ENCODE measurements around the gene CARMIL1.

Gene CARMIL1

GRCh38 chr6:25332655-25333071 is 53.5 kb downstream of the CARMIL1 start:
- no peak for DNase-seq (ENCODE audit: low read depth in 2 of 3, low spot score in 2 of 3)

- no peak for DNase-seq (ENCODE audit: low read depth in 2 of 3, low spot score in 2 of 3)
These were observed 54.3 kb downstream of the CARMIL1 start for GRCh38 chr6:25333471-25333870.

GRCh38 chr6:25334793-25335192 is 55.6 kb downstream of the CARMIL1 start:
- no peak for DNase-seq (ENCODE audit: low read depth in 2 of 3, low spot score in 2 of 3)

DNA sequence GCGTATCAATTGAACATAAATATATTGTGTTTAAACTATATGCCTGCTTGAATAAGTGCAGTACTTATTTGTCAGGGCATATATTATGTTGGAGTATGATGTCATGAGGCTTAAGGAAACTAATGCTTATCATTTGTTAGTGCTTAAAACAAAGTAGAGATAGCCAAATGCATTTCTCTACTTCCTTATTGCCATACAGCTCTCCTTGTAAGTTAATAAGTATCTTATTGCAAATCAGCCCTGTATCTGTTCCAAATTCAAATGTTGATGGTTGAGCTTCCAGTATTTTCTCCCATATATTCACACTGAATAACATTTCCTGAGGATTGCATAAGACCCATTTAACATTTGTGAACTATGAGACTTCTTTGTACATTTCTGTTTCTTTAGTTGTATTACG is 57.8 kb downstream of the CARMIL1 start:
- DNase-seq (ENCODE audit: low read depth in 2 of 3, low spot score in 2 of 3) = no peak

GRCh38 chr6:25337431-25337830 is 58.3 kb downstream of the CARMIL1 start:
- no peak for DNase-seq (ENCODE audit: low read depth in 2 of 3, low spot score in 2 of 3)

GRCh38 chr6:25340431-25341202 is 61.4 kb downstream of the CARMIL1 start:
- DNase-seq (ENCODE audit: low read depth in 2 of 3, low spot score in 2 of 3) = no peak

DNA sequence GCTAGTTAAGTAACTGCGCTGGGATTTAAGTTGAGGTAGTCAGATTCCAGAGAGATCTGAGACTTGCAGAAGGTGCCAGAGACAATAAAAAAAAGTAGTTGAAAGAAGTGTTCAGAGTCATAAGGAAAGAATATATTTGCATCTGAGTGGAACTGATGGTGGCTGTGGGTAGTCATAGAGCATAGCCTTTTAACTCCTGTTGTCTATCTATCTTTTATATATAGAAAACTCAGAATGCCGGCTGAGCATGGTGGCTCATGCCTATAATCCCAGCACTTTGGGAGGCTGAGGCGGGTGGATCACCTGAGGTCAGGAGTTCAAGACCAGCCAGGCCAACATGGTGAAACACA is 62.0 kb downstream of the CARMIL1 start:
- DNase-seq (ENCODE audit: low read depth in 2 of 3, low spot score in 2 of 3) = no peak

- DNase-seq (ENCODE audit: low read depth in 2 of 3, low spot score in 2 of 3) = no peak
These were observed 62.9 kb downstream of the CARMIL1 start for GRCh38 chr6:25341923-25342619.

DNA sequence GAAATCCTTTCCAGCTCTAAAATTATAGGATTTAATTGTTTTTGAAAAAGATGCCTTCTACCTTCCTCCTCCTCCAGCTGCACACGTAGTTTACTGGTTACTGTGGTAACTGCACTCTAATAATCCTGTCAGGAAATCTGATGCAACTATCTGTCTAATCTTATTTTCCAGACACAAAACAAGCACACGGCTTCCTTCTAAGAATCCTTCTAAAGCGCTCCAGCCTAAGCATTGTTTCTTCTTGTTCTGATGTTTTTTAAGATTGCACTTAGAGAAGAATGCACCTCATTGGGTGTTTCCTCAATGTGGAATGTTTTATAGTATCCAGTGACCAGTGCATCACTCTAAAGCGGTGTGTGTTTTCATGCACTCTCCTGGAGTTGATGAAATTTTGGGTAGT is 63.6 kb downstream of the CARMIL1 start:
- DNase-seq (ENCODE audit: low read depth in 2 of 3, low spot score in 2 of 3) = no peak

DNA sequence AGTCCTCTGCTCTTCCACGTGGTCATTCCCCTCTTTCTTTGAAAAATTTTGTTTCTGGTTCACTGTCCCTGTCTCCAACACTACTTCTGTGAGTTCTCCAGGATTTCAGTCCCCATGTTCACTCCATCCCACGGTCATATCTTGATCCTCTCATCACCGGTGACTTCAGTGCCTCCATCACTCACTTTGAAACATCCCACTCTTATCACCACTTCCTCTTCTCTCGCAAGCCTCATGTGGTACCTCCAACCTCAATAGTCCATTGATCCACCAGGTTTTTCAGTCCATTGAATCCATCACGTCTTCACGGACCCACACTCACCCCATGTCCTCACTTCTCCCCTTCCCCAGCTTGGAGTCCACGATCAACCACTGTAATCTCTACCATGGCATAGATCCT is 64.8 kb downstream of the CARMIL1 start:
- no peak for DNase-seq (ENCODE audit: low read depth in 2 of 3, low spot score in 2 of 3)

DNA sequence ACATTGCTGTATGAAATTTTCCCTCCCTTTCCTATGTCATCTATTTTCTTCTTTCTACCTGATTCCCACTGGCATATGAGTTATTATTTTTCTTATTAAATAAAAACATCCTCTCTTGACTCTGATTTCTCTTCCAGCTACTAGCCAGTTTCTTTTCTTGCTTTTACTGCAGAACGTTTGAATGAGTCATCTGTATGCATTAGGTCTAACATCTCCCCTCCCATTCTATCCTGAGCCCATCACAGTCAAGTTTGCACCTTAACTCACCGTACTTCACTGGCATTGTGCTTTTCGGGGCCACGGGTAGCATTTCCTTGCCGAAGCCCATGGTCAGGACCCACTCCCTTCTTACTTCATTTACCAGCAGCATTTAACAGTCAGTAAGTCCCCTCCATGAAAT is 65.7 kb downstream of the CARMIL1 start:
- DNase-seq (ENCODE audit: low read depth in 2 of 3, low spot score in 2 of 3) = no peak

DNA sequence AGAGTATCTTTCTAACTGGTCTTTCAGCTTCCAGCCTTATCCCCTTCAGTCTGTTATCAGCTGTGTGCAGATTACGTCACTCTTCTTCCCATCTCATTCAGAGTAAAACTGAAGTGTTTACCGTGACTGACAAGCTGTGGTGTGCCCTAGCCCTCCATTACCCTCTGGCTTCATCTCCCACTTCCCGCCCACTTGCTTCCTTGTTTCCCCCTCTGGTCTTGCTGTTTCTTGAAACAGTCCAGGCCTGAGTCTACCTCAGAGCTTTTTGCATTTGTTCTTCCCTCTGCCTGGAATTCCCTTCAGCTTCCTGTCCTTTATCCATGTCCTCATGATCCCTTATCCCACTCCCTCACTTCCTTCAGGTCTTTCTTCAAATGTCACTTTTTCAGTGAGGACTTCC is 66.9 kb downstream of the CARMIL1 start:
- DNase-seq (ENCODE audit: low read depth in 2 of 3, low spot score in 2 of 3) = no peak

DNA sequence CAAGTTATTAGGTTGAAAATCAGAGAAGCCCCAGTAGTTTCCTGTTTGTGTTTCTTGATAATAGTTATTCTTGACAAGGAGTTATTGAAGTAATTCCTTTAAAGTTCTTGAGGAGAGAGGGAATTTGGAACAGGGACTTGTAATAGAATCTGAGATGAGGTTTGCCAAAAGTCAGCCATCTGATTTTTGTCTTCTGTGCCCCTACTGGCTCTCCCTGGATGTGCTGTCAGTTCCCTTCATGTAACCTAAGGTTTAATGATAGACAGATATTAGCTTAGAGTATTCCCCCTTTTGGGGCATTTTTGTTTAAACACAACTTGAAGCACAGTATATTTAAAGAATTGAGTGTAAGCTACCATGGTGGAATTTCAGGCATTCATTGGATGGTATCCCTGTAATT is 71.4 kb downstream of the CARMIL1 start:
- DNase-seq (ENCODE audit: low read depth in 2 of 3, low spot score in 2 of 3) = no peak

GRCh38 chr6:25351485-25351884 is 72.3 kb downstream of the CARMIL1 start:
- no peak for DNase-seq (ENCODE audit: low read depth in 2 of 3, low spot score in 2 of 3)

- no peak for DNase-seq (ENCODE audit: low read depth in 2 of 3, low spot score in 2 of 3)
These were observed 73.1 kb downstream of the CARMIL1 start for GRCh38 chr6:25352285-25352684.

DNA sequence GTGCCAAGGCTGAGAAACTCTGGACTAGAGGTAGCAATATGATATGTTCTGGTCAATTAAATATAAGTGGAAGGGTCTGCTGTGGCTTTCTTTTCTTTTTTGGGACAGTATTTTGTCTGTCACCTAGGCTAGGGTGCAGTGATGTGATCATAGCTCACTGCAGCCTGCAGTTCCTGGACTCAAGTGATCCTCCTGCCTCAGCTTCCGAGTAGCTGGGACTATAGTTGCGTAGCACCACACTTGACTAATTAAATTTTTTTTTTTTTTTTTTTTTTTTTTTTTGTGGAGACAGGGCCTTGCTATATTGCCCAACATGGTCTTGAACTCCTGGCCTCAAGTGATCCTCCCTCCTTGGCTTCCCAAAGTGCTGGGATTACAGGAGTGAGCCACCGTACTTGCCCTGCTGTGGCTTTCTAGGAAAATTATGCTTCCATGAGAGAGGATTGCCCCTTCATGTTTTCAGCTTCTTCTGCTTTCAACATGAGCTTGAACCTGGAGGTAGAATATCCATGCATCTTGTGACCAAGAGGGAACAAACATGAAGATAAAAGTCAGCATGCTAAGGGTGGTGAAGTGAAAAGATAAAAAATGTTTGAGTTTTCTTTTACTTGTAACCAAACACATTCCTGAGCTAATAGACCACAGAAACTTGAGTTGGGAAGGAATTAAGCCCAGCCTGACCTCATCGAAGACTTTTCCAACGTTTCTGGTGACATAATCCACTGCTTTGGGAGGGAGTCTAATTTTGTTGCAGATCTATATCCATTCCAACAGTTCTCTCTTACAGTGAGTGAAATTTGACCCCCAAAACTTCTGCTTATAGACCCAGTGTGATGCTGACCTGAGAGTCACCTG is 75.1 kb downstream of the CARMIL1 start:
- DNase-seq (ENCODE audit: low read depth in 2 of 3, low spot score in 2 of 3) = no peak

DNA sequence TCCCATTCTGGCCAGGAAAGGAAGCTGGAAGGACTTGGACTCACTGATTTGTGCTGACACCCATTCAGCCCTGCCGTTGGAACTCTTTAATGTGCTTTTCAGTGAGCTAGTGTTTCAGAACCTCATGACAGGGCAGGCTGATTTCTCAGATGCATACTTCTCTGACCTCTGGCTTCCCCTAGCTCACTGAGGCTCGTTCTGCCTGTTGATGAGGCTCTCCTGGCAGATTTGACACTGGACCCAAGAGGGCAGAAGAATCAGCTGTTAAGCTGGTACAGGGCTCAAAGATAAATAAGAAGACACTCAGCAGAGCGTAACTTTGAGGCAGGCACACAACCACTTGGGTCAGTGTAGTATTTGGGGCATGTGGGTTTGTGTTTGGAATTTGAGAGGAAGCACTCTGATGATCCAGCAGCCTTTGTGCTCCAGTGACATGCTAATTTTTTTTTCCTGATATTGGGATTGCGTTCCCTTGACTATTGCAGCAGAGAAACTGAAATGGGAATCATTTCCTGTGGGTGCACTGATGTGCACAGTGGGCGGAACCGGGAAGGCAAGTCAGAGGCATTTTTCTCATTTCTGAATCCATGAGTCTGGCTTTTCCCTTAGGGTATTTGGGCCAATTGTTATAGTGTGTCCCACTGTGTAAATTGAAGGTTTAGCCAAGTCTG is 80.2 kb downstream of the CARMIL1 start:
- DNase-seq (ENCODE audit: low read depth in 2 of 3, low spot score in 2 of 3) = no peak

DNA sequence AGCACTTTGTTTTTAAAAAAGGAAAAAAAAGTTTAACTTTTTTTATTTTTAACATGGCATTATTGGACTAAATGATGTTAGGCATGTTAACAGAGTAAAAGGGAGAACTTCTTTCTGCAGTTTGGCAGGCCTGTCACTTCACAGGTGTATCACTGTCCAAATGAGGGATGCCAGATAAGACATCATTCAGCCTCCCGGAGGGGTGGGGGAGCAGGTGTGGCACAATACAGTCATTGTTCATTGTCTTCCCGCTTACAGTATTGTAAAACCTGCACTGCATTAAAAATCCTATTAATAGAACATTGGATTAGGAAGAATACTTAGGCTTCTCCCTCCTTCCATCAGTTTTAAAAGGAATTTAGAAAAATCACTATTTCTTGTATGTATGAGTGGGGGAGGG is 80.7 kb downstream of the CARMIL1 start:
- no peak for DNase-seq (ENCODE audit: low read depth in 2 of 3, low spot score in 2 of 3)

- no peak for DNase-seq (ENCODE audit: low read depth in 2 of 3, low spot score in 2 of 3)
These were observed 81.4 kb downstream of the CARMIL1 start for GRCh38 chr6:25360621-25361020.

GRCh38 chr6:25363427-25363826 is 84.3 kb downstream of the CARMIL1 start:
- no peak for DNase-seq (ENCODE audit: low read depth in 2 of 3, low spot score in 2 of 3)

DNA sequence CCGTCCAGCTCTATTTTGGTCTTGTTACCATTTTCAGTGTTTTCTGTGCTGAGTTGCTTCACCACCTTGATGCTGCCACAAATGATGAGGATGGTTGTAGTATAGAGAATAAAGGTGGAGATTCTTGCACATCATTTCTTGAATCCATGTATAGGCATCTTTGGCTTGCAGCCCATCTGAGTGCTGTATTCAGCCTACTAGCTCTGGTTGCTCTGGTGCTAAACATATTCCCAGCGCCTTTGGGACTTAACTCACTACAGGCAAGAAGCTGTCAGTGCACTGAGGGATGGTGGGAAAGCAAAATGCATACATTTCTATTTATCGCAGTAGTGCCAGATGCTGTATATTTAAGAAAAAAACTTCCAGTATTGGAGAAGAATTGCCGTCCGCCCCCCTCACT is 86.0 kb downstream of the CARMIL1 start:
- no peak for DNase-seq (ENCODE audit: low read depth in 2 of 3, low spot score in 2 of 3)

Measured in activated CD8-positive, alpha-beta memory T cell treated with anti-CD3 and anti-CD28 coated beads for 48 hours (primary cell).